SU-DHL-6 (cell line): ENCODE results near the gene SP8.

Source experiments
- H2AFZ ChIP-seq: fragments of 200-600 bp; sonication (generic); 2 replicates; pipeline ENCODE4 v1.6.1; 2014; ENCODE audit warnings: low read depth, mild to moderate bottlenecking, moderate library complexity, mixed read lengths, antibody characterized with exemption, low read length; ENCODE audit not compliant: severe bottlenecking
- H3F3A ChIP-seq: fragments of 200-600 bp; shearing (Covaris generic); 2 replicates; pipeline ENCODE4 v1.6.0; 2016; ENCODE audit warnings: antibody characterized with exemption, mild to moderate bottlenecking; ENCODE audit not compliant: insufficient read depth
- H3K27ac ChIP-seq: fragments of 200-600 bp; sonication (generic); 2 replicates; pipeline ENCODE4 v1.5.1; 2016; ENCODE audit warnings: low read depth, mild to moderate bottlenecking, low read length, moderate library complexity, mixed read lengths
- H3K27me3 ChIP-seq: fragments of 200-600 bp; sonication (generic), shearing (Covaris generic); 2 replicates; pipeline ENCODE4 v1.6.0; 2014; ENCODE audit warnings: mild to moderate bottlenecking, low read length
- H3K36me3 ChIP-seq: fragments of 200-600 bp; sonication (generic); 2 replicates; pipeline ENCODE4 v1.6.1; 2014; ENCODE audit warnings: mild to moderate bottlenecking, low read length, mixed read lengths
- H3K4me2 ChIP-seq: fragments of 300-600, 200-600 bp; shearing (Covaris generic), sonication (generic); 2 replicates; pipeline ENCODE4 v1.6.0; 2014; ENCODE audit warnings: low read length, low read depth, mild to moderate bottlenecking; ENCODE audit not compliant: poor library complexity, severe bottlenecking
- H3K4me3 ChIP-seq: fragments of 200-600 bp; sonication (generic); 2 replicates; pipeline ENCODE4 v1.5.1; 2014; ENCODE audit warnings: antibody characterized with exemption, low read length, mild to moderate bottlenecking, mixed read lengths; ENCODE audit not compliant: insufficient read depth, poor library complexity, severe bottlenecking
- H3K79me2 ChIP-seq: fragments of 200-600 bp; sonication (generic); 2 replicates; pipeline ENCODE4 v1.6.1; 2014; ENCODE audit warnings: mild to moderate bottlenecking, low read length, moderate library complexity; ENCODE audit not compliant: insufficient read depth
- H3K9ac ChIP-seq: fragments of 200-600 bp; sonication (generic); 2 replicates; pipeline ENCODE4 v1.7.0; 2014; ENCODE audit warnings: mild to moderate bottlenecking, low read length
- H3K9me2 ChIP-seq: fragments of 200-600 bp; sonication (generic); replicated peaks from 2 replicates; pipeline ENCODE4 v1.6.1; 2014; ENCODE audit warnings: low read length; ENCODE audit not compliant: insufficient read depth
- H3K9me3 ChIP-seq: fragments of 200-600 bp; sonication (generic); 2 replicates; pipeline ENCODE4 v1.6.1; 2014; ENCODE audit warnings: low read length, mixed read lengths; ENCODE audit not compliant: insufficient read depth
- H4K20me1 ChIP-seq: fragments of 200-600 bp; sonication (generic); 2 replicates; pipeline ENCODE4 v1.6.1; 2014; ENCODE audit warnings: low read depth, mild to moderate bottlenecking, antibody characterized with exemption, low read length, moderate library complexity, mixed read lengths
- EZH2phosphoT487 ChIP-seq: fragments of 200-600 bp; sonication (generic), shearing (Covaris generic); conservative IDR thresholded peaks from 2 replicates; pipeline ENCODE4 v1.6.1; 2018; ENCODE audit warnings: mild to moderate bottlenecking, antibody characterized with exemption, low read length, moderate library complexity, mixed read lengths
- TF ChIP-seq, protein P1 (sequence below): fragments of 200-600 bp; sonication (generic); IDR thresholded peaks from one replicate; pipeline ENCODE4 v1.5.1; 2017; ENCODE audit warnings: antibody characterized with exemption, mild to moderate bottlenecking, low read length, moderate library complexity; ENCODE audit not compliant: insufficient read depth, poor library complexity, severe bottlenecking

Gene SP8

GRCh38 chr7:20785157-20786048 lies 1.3 kb downstream of the SP8 start:
- H3K9me2 ChIP-seq, result no peaks in the 10 kb centered on the region
- no peaks in the 10 kb centered on the region for H3K79me2 ChIP-seq
- H2AFZ ChIP-seq, result no peak overlapping the region
- no peaks in the 10 kb centered on the region for H3F3A ChIP-seq
- no peak overlapping the region for H3K4me3 ChIP-seq
- H4K20me1 ChIP-seq, result no peaks in the 10 kb centered on the region; the same call in 1 of the 2 replicates
- no peak overlapping the region for H3K4me2 ChIP-seq
- TF ChIP-seq EZH2phosphoT487, result no peak
- TF ChIP-seq, protein P1, sequence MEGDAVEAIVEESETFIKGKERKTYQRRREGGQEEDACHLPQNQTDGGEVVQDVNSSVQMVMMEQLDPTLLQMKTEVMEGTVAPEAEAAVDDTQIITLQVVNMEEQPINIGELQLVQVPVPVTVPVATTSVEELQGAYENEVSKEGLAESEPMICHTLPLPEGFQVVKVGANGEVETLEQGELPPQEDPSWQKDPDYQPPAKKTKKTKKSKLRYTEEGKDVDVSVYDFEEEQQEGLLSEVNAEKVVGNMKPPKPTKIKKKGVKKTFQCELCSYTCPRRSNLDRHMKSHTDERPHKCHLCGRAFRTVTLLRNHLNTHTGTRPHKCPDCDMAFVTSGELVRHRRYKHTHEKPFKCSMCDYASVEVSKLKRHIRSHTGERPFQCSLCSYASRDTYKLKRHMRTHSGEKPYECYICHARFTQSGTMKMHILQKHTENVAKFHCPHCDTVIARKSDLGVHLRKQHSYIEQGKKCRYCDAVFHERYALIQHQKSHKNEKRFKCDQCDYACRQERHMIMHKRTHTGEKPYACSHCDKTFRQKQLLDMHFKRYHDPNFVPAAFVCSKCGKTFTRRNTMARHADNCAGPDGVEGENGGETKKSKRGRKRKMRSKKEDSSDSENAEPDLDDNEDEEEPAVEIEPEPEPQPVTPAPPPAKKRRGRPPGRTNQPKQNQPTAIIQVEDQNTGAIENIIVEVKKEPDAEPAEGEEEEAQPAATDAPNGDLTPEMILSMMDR, result no peak
- no peaks in the 10 kb centered on the region for H3K27me3 ChIP-seq
- H3K9ac ChIP-seq, result no peak overlapping the region
- no peaks in the 10 kb centered on the region for H3K9me3 ChIP-seq
- no peak overlapping the region for H3K27ac ChIP-seq
- no peaks in the 10 kb centered on the region for H3K36me3 ChIP-seq

GRCh38 chr7:20784388-20785156 lies 2.1 kb downstream of the SP8 start:
- Histone ChIP-seq H3K36me3 (no peaks in the 10 kb centered on the region), H3K27ac (no peak overlapping the region), H3K9ac (no peak overlapping the region), H4K20me1 (no peaks in the 10 kb centered on the region), H3K9me3 (no peaks in the 10 kb centered on the region), H3K9me2 (no peaks in the 10 kb centered on the region), H3K79me2 (no peaks in the 10 kb centered on the region), H3K4me3 (no peak overlapping the region), H2AFZ (no peak overlapping the region), H3F3A (no peaks in the 10 kb centered on the region), H3K4me2 (no peak overlapping the region), H3K27me3 (no peaks in the 10 kb centered on the region)
- TF ChIP-seq EZH2phosphoT487, result no peak
- TF ChIP-seq, protein P1, result no peak

DNA sequence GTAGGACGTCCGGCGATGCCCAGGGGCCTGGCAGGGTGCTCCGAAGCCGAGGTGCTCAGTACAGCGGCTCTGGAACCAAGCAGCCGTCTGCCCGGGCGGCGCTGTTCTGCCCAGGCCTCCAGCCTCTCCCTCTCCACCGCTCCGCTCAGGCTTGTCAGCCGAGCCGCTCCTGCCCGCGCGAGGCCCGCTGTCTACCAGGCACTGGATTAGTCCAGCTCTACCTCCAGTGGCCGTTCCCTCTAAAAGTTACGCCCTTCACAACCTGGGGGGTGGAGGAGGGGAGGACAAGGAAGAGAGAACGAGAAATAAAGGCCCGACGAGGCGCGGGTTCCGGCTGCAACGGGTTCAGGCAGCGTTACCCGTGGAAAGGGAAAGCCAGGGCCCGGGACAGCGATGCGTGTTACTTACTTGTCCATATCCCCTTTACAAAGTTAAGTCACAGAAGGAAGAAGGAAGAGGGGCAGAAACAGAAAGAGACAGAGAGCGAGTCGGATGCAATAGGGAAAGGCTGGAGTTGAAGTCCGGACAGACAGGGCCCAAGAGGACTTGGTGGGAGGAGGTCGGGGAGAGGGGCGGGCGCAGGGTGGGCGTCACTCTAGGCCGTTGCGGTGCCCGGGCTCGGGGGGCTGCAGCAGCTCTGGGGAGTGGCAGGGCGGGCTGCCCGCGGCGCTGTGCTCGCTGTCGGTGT lies 2.8 kb downstream of the SP8 start:
- Histone ChIP-seq H3K9me3 (no peaks in the 10 kb centered on the region), H3K9ac (no peak overlapping the region), H2AFZ (no peak overlapping the region), H4K20me1 (no peaks in the 10 kb centered on the region), H3K79me2 (no peaks in the 10 kb centered on the region), H3K27me3 (no peaks in the 10 kb centered on the region), H3K9me2 (no peaks in the 10 kb centered on the region), H3K27ac (no peak overlapping the region), H3K4me3 (no peak overlapping the region), H3F3A (no peaks in the 10 kb centered on the region), H3K36me3 (no peaks in the 10 kb centered on the region), H3K4me2 (no peak overlapping the region)
- TF ChIP-seq, protein P1, result no peak
- no peak for TF ChIP-seq EZH2phosphoT487
